K562 (cell line): ENCODE results near the gene CYP4F11. TPM values are rescaled to one million over a fixed set of nuclear protein-coding genes. Genes with fewer than 3 reads are reported as not detected.

Source experiments
- ARHGAP35 ChIP-seq: fragments of 450-650 bp; IDR thresholded peaks from 2 replicates; pipeline ENCODE4 v1.6.1; 2018; ENCODE audit not compliant: partially characterized antibody
- MCM5 ChIP-seq: fragments of 450-650 bp; IDR thresholded peaks from 2 replicates; pipeline ENCODE4 v1.6.1; 2016; ENCODE audit warnings: low read depth
- PRDM10 ChIP-seq: fragments of 450-650 bp; IDR thresholded peaks from 2 replicates; pipeline ENCODE4 v1.6.1; 2018; ENCODE audit not compliant: partially characterized antibody
- RBM39 ChIP-seq: fragments of 200-400 bp; formaldehyde crosslinking; optimal IDR thresholded peaks from 2 replicates; pipeline ENCODE3; 2018; ENCODE audit warnings: low read depth, low read length
- SP2 ChIP-seq: IDR thresholded peaks from 2 replicates; pipeline ENCODE4 v1.6.1; 2011; ENCODE audit warnings: mild to moderate bottlenecking, low read depth, low read length, moderate library complexity; ENCODE audit not compliant: poor library complexity, severe bottlenecking; ENCODE audit errors: extremely low read depth
- ZNF395 ChIP-seq: fragments of 200-800 bp; sonication (Bioruptor generic); IDR thresholded peaks from 2 replicates; pipeline ENCODE4 v1.6.1; 2017; ENCODE audit warnings: missing genetic modification characterization, missing compliant biosample characterization
- ZNF668 ChIP-seq: fragments of 250-450 bp; sonication (Bioruptor Pico); IDR thresholded peaks from 2 replicates; pipeline ENCODE4 v1.8.0; 2022; ENCODE audit warnings: mild to moderate bottlenecking, inconsistent platforms
- polyA plus RNA-seq, 8 experiments: library from polyadenylated mRNA; depleted of rRNA in 4 of 8; stranded (reverse) in 5 of 8; unstranded in 3 of 8; fragments of >200 nt; fragmentation: Nextera tagmentation in 2 of 8; fragmentation: Illumina TruSeq in 1 of 8; extraction: Ambion mirVana in 2 of 8; extraction: Trizol in 1 of 8; gene quantifications; 2 replicates each; pipeline versions ENCODE4 v1.2.1 to v1.2.3, GENCODE V29; 2011 to 2014; ENCODE audit warnings: inconsistent platforms in 1 of 8, missing spikeins in 1 of 8
- total RNA-seq, 7 experiments: library from RNA; depleted of rRNA in 6 of 7; stranded (reverse); fragments of >200 nt in 6 of 7; fragmentation: Illumina TruSeq in 2 of 7; extraction: Trizol in 2 of 7; gene quantifications; 2 replicates each; pipeline versions ENCODE4 v1.2.1 to v1.2.3, GENCODE V29; 2011 to 2021; ENCODE audit warnings: low replicate concordance in 1 of 7

Gene CYP4F11
- total and polyA plus RNA-seq, 9 of the 15 experiments (the other 6 are each of a cell fraction or from before 2014, with no cell fraction given): 0.03 TPM; not detected in 8

- TF ChIP-seq PRDM10 (no peak), RBM39 (no peak), SP2 (no peak), ZNF668 (CRISPR knock-in tag) (no peak), MCM5 (no peak), ARHGAP35 (no peak), ZNF395 (no peak)
- TF ChIP-seq, all 486 proteins: peak for 0
These were observed 32.1 kb downstream of the CYP4F11 start (continued) for GRCh38 chr19:15902254-15902653.
